Adrenal gland (tissue), 5 donors: Measurements from ENCODE around the gene GIGYF2.

Experiments used
- CTCF ChIP-seq, 6 experiments: fragments of 450-650 bp in 4 of 6; fragments of 200-600 bp in 2 of 6; sonication (generic) in 1 of 6; IDR thresholded peaks; 1 replicate in 5 of 6; 2 replicates in 1 of 6; pipeline versions ENCODE4 v1.5.1 to v1.8.0; 2016 to 2021; ENCODE audit warnings: antibody characterized with exemption in 6 of 6, mild to moderate bottlenecking in 2 of 6, moderate library complexity in 1 of 6
- POLR2A ChIP-seq, 2 donors: fragments of 450-650 bp; IDR thresholded peaks; one replicate each; pipeline ENCODE4 v1.6.1; 2017; ENCODE audit warnings: antibody characterized with exemption in 2 of 2, mild to moderate bottlenecking in 2 of 2, moderate library complexity in 1 of 2
- donor health status: DM: no; HTN: no; CAD: no.

GRCh38 chr2:232886176-232886575 lies 189.0 kb downstream of the GIGYF2 start:
- no peak for TF ChIP-seq CTCF (IDR thresholded peaks at IDR 0.05)
- no peak for TF ChIP-seq POLR2A (IDR thresholded peaks at IDR 0.05)
